NCI-H345 (cell line): ENCODE results near the gene CDIPT.

ENCODE experiments used
- DNase-seq: peaks from one replicate; lab custom pipeline; 2025; lab: John Stamatoyannopoulos, UW

The CDIPT gene

GRCh38 chr16:29825145-29826044 is 37.6 kb downstream of the CDIPT start:
- DNase-seq = no peak

- no peak for DNase-seq
Measured at GRCh38 chr16:29824589-29825144, 38.4 kb downstream of the CDIPT start.

GRCh38 chr16:29821643-29822115 is 41.3 kb downstream of the CDIPT start:
- DNase-seq = no peak

GRCh38 chr16:29820730-29821642 is 42.0 kb downstream of the CDIPT start:
- DNase-seq = no peak

GRCh38 chr16:29820271-29820701 is 42.7 kb downstream of the CDIPT start, which contains the start of gene MVP:
Gene MVP, plus strand, starts transcription at chr16:29820462. Its CDS starts 10,088 bp downstream, at chr16:29830550.
- DNase-seq = peak; percentile 68

- no peak for DNase-seq
Measured at GRCh38 chr16:29819506-29819905, 43.5 kb downstream of the CDIPT start.

GRCh38 chr16:29818082-29818481 is 44.9 kb downstream of the CDIPT start:
- DNase-seq = no peak

- DNase-seq = peak; percentile 72
Measured at GRCh38 chr16:29816694-29817441, 46.2 kb downstream of the CDIPT start.

- peak; percentile 100 for DNase-seq
Measured at GRCh38 chr16:29815793-29816693, 47.0 kb downstream of the CDIPT start, which contains the start of gene PAGR1. Gene PAGR1, plus strand, starts transcription at chr16:29816152. Its CDS starts 374 bp downstream, at chr16:29816526.

GRCh38 chr16:29815032-29815721 is 47.8 kb downstream of the CDIPT start:
- peak; percentile 60 for DNase-seq

GRCh38 chr16:29814592-29814991 is 48.4 kb downstream of the CDIPT start:
- no peak for DNase-seq

- no peak for DNase-seq
Measured at GRCh38 chr16:29813644-29814562, 49.1 kb downstream of the CDIPT start.

GRCh38 chr16:29812754-29813643 is 50.0 kb downstream of the CDIPT start:
- DNase-seq = no peak

GRCh38 chr16:29811896-29812665 is 50.9 kb downstream of the CDIPT start, which contains the start of gene PRRT2:
Gene PRRT2, plus strand, starts transcription at chr16:29812193. Its CDS starts 862 bp downstream, at chr16:29813055.
- DNase-seq = peak; percentile 72

- DNase-seq = peak; percentile 97
Measured at GRCh38 chr16:29811170-29811895, 51.7 kb downstream of the CDIPT start.

- no peak for DNase-seq
Measured at GRCh38 chr16:29810699-29811169, 52.3 kb downstream of the CDIPT start.
